ENCODE data around the gene YPEL3.

Gene YPEL3

GRCh38 chr16:30049871-30050270 is 46.1 kb downstream of the YPEL3 start:
- no peak for DNase-seq (ENCODE audit: low read depth in 2 of 2)

- no peak for DNase-seq (ENCODE audit: low read depth in 2 of 2)
These were observed 49.4 kb downstream of the YPEL3 start for GRCh38 chr16:30046588-30046987.

- DNase-seq (ENCODE audit: low read depth in 2 of 2): no peak
These were observed 49.8 kb downstream of the YPEL3 start for GRCh38 chr16:30046178-30046577.

All from fibroblast of skin of left biceps (primary cell).